ENCODE data around the gene TNPO1. TPM values are rescaled to one million over a fixed set of nuclear protein-coding genes. Genes with fewer than 3 reads are reported as not detected.

The TNPO1 gene
- total RNA-seq, 2 donors from 2014 or later, result 107 to 113 TPM

- intact Hi-C loops (cut with DNase I), result no loop called here
- DNase-seq (ENCODE audit: low spot score), result no peak
- no peaks in the 10 kb centered on the region for H3K9me3 ChIP-seq
- no peak overlapping the region for H3K4me3 ChIP-seq
- H3K27me3 ChIP-seq (replicated peaks; ENCODE audit: insufficient read depth), result no peaks in the 10 kb centered on the region
- no peaks in the 10 kb centered on the region for H3K36me3 ChIP-seq
- no peaks in the 10 kb centered on the region for H3K4me1 ChIP-seq (replicated peaks)
- peak overlapping the region in 1 of 2 donors; percentile 18 for H3K27ac ChIP-seq
- TF ChIP-seq POLR2AphosphoS5 (IDR thresholded peaks at IDR 0.05), result peak; percentile 30
- TF ChIP-seq POLR2A (IDR thresholded peaks at IDR 0.05), result no peak
- TF ChIP-seq CTCF (IDR thresholded peaks at IDR 0.05), result no peak
- 60% methylated on average over 4 of the region's 4 CpGs for WGBS
These were observed 120.4 kb downstream of the TNPO1 start for GRCh38 chr5:72936893-72937292.

- Histone ChIP-seq H3K27me3 (replicated peaks; ENCODE audit: insufficient read depth) (no peaks in the 10 kb centered on the region), H3K4me3 (no peak overlapping the region), H3K36me3 (no peaks in the 10 kb centered on the region), H3K4me1 (replicated peaks) (no peaks in the 10 kb centered on the region), H3K9me3 (no peaks in the 10 kb centered on the region), H3K27ac (peak overlapping the region in 1 of 2 donors; percentile 18)
- 77% methylated on average over 3 of the region's 3 CpGs for WGBS
- DNase-seq (ENCODE audit: low spot score), result no peak
- intact Hi-C loops (cut with DNase I), result no loop called here
- no peak for TF ChIP-seq POLR2AphosphoS5 (IDR thresholded peaks at IDR 0.05)
- no peak for TF ChIP-seq POLR2A (IDR thresholded peaks at IDR 0.05)
- TF ChIP-seq CTCF (IDR thresholded peaks at IDR 0.05), result no peak
These were observed 121.1 kb downstream of the TNPO1 start for GRCh38 chr5:72937517-72938061.

- TF ChIP-seq CTCF (IDR thresholded peaks at IDR 0.05), result no peak
- Histone ChIP-seq H3K4me1 (replicated peaks) (no peaks in the 10 kb centered on the region), H3K9me3 (no peaks in the 10 kb centered on the region), H3K27ac (peak overlapping the region in 1 of 2 donors; percentile 18), H3K4me3 (no peak overlapping the region), H3K36me3 (no peaks in the 10 kb centered on the region), H3K27me3 (replicated peaks; ENCODE audit: insufficient read depth) (no peaks in the 10 kb centered on the region)
- WGBS, result 69% methylated on average over 1 of the region's 1 CpG
- DNase-seq (ENCODE audit: low spot score), result no peak
- intact Hi-C loops (cut with DNase I), result no loop called here
These were observed 121.7 kb downstream of the TNPO1 start for GRCh38 chr5:72938206-72938605.

- no peaks in the 10 kb centered on the region for H3K4me1 ChIP-seq (replicated peaks)
- intact Hi-C loops (cut with DNase I), result no loop called here
- 41% methylated on average over 4 of the region's 4 CpGs for WGBS
- TF ChIP-seq POLR2A (IDR thresholded peaks at IDR 0.05) (no peak), POLR2AphosphoS5 (IDR thresholded peaks at IDR 0.05) (no peak), CTCF (IDR thresholded peaks at IDR 0.05) (no peak)
- H3K4me3 ChIP-seq, result no peak overlapping the region
- DNase-seq (ENCODE audit: low spot score), result no peak
- H3K36me3 ChIP-seq, result no peaks in the 10 kb centered on the region
- H3K27me3 ChIP-seq (replicated peaks; ENCODE audit: insufficient read depth), result no peaks in the 10 kb centered on the region
- H3K9me3 ChIP-seq, result no peaks in the 10 kb centered on the region
- H3K27ac ChIP-seq, result no peak overlapping the region
These were observed 123.6 kb downstream of the TNPO1 start for GRCh38 chr5:72940082-72940481.

GRCh38 chr5:72943307-72943706 lies 126.8 kb downstream of the TNPO1 start:
- no peak for DNase-seq (ENCODE audit: low spot score)
- Histone ChIP-seq H3K36me3 (no peaks in the 10 kb centered on the region), H3K4me1 (replicated peaks) (no peaks in the 10 kb centered on the region), H3K9me3 (no peaks in the 10 kb centered on the region), H3K27me3 (replicated peaks; ENCODE audit: insufficient read depth) (no peaks in the 10 kb centered on the region), H3K4me3 (no peak overlapping the region), H3K27ac (no peak overlapping the region)
- TF ChIP-seq POLR2A (IDR thresholded peaks at IDR 0.05) (no peak), POLR2AphosphoS5 (IDR thresholded peaks at IDR 0.05) (no peak), CTCF (IDR thresholded peaks at IDR 0.05) (no peak)
- intact Hi-C loops (cut with DNase I), result no loop called here
